Measurements from ENCODE around the gene LMNTD1.

- no peak for TF ChIP-seq EZH2 (IDR thresholded peaks at IDR 0.05; ENCODE audit: low read depth)
- TF ChIP-seq CTCF (conservative IDR thresholded peaks at IDR 0.05): no peak
Observed at GRCh38 chr12:25463005-25463404, 90.1 kb downstream of the LMNTD1 start.

Data from PC-9 (cell line).